K562 (cell line): ENCODE measurements around the gene LCN12. TPM values are rescaled to one million over a fixed set of nuclear protein-coding genes. Genes with fewer than 3 reads are reported as not detected.

Experiments
- ATAC-seq: fragments of 200-7000 bp; cut with Tn5 transposase; 3 replicates; pipeline ENCODE4 v1.9.1; 2020; ENCODE audit warnings: moderate library complexity
- BruUV-seq: library from RNA; stranded (reverse); fragments of 400-500 nt; replicated peaks from 2 replicates; lab custom pipeline; 2021; lab: Mats Ljungman, UMichigan
- CTCF ChIA-PET: fragments of 300-600 bp; formaldehyde crosslinking; extraction: SDS; loops from one replicate; lab custom pipeline; 2021; ENCODE audit warnings: low intra/inter-chr PET ratio; lab: Yijun Ruan, JAX
- POLR2A ChIA-PET: fragments of 300-600, 350-650 bp; sonication (Branson Sonifier 250); formaldehyde crosslinking; extraction: SDS; loops from one replicate; lab custom pipeline; 2021; ENCODE audit warnings: antibody characterized with exemption, inconsistent platforms; lab: Yijun Ruan, JAX
- DNase-seq, 4 experiments: peaks; one replicate each; pipeline versions ENCODE4 v3.0.0 to v3.0.0-alpha.2; 2011 to 2018; ENCODE audit warnings: low spot score in 3 of 4, mixed read lengths in 3 of 4; ENCODE audit errors: extremely low read depth in 1 of 4
- FAIRE-seq: peaks from 2 replicates; lab custom pipeline; 2011; peaks lifted over from hg19 to GRCh38; lab: Jason Lieb, UNC
- H2AFZ ChIP-seq: 2 replicates; pipeline ENCODE4 v1.6.0; 2011; ENCODE audit warnings: low read depth, low read length, control low read depth, inconsistent platforms
- H3K27ac ChIP-seq: fragments of 200-600 bp; 3 replicates; pipeline ENCODE4 v1.8.0; 2011; ENCODE audit warnings: low read depth, mild to moderate bottlenecking, control low read depth, inconsistent platforms, low read length, moderate library complexity, mixed read lengths; ENCODE audit errors: extremely low read depth
- H3K27me3 ChIP-seq, 2 experiments: fragments of 300-600 bp in 1 of 2; 2 replicates in 1 of 2; 3 replicates in 1 of 2; pipeline versions ENCODE4 v1.6.0 to v1.8.0; 2011; ENCODE audit warnings: inconsistent platforms in 2 of 2, low read length in 2 of 2, mild to moderate bottlenecking in 1 of 2, mixed read lengths in 1 of 2, moderate library complexity in 1 of 2; ENCODE audit not compliant: control insufficient read depth in 2 of 2, insufficient read depth in 2 of 2
- H3K36me3 ChIP-seq: fragments of 300-600 bp; 3 replicates; pipeline ENCODE4 v1.8.0; 2011; ENCODE audit warnings: mild to moderate bottlenecking, low read length, inconsistent platforms; ENCODE audit not compliant: control insufficient read depth, insufficient read depth
- H3K4me1 ChIP-seq, 2 experiments: fragments of 200-600 bp in 1 of 2; replicated peaks in 1 of 2; 2 replicates in 1 of 2; 3 replicates in 1 of 2; pipeline versions ENCODE4 v1.5.1 to v1.8.0; 2011; ENCODE audit warnings: inconsistent platforms in 2 of 2, low read length in 2 of 2, mild to moderate bottlenecking in 1 of 2, mixed read lengths in 1 of 2, moderate library complexity in 1 of 2; ENCODE audit not compliant: control insufficient read depth in 2 of 2, insufficient read depth in 2 of 2
- H3K4me2 ChIP-seq: 2 replicates; pipeline ENCODE4 v1.6.1; 2011; ENCODE audit warnings: low read length, control low read depth, inconsistent platforms, mixed read lengths; ENCODE audit not compliant: insufficient read depth
- H3K4me3 ChIP-seq: fragments of 200-600 bp; sonication (generic), shearing (Covaris generic); 2 replicates; pipeline ENCODE4 v1.5.1; 2016; ENCODE audit warnings: control low read depth, inconsistent platforms
- H3K79me2 ChIP-seq: fragments of 200-600 bp; 3 replicates; pipeline ENCODE4 v1.8.0; 2011; ENCODE audit warnings: low read length, inconsistent platforms; ENCODE audit not compliant: control insufficient read depth, insufficient read depth
- H3K9ac ChIP-seq, 2 experiments: 2 replicates each; pipeline versions ENCODE4 v1.6.0 to v1.6.1; 2011; ENCODE audit warnings: low read depth in 2 of 2, low read length in 2 of 2, control low read depth in 1 of 2, inconsistent platforms in 1 of 2, mild to moderate bottlenecking in 1 of 2, mixed read lengths in 1 of 2; ENCODE audit not compliant: insufficient read depth in 1 of 2
- H3K9me1 ChIP-seq: one replicate; pipeline ENCODE4 v1.6.0; 2011; ENCODE audit warnings: inconsistent platforms, mild to moderate bottlenecking, low read length, moderate library complexity; ENCODE audit not compliant: control insufficient read depth, insufficient read depth
- H3K9me3 ChIP-seq: replicated peaks from 2 replicates; pipeline ENCODE4 v1.5.1; 2011; ENCODE audit warnings: low read depth, low read length, inconsistent platforms; ENCODE audit not compliant: control insufficient read depth, insufficient read depth
- H4K20me1 ChIP-seq: replicated peaks from 2 replicates; pipeline ENCODE4 v1.6.1; 2011; ENCODE audit warnings: low read length, inconsistent platforms, mixed read lengths; ENCODE audit not compliant: control insufficient read depth, insufficient read depth
- CTCF ChIP-seq, 3 experiments: IDR thresholded peaks in 2 of 3; conservative IDR thresholded peaks in 1 of 3; 2 replicates each; pipeline ENCODE4 v1.5.1; 2011 to 2012; ENCODE audit warnings: low read length in 3 of 3, mild to moderate bottlenecking in 3 of 3, control low read depth in 2 of 3, improper control_type of control experiment in 1 of 3, inconsistent platforms in 1 of 3, low read depth in 1 of 3, mixed read lengths in 1 of 3, moderate library complexity in 1 of 3; ENCODE audit not compliant: insufficient read depth in 2 of 3
- HES1 ChIP-seq: fragments of 450-650 bp; IDR thresholded peaks from 2 replicates; pipeline ENCODE4 v1.6.1; 2016; ENCODE audit warnings: low read depth, mild to moderate bottlenecking, moderate library complexity
- POLR2G ChIP-seq: fragments of 200-400 bp; formaldehyde crosslinking; IDR thresholded peaks from 2 replicates; pipeline ENCODE4 v1.6.1; 2017; ENCODE audit warnings: low read depth, mild to moderate bottlenecking, antibody characterized with exemption, low read length, moderate library complexity
- STAT6 ChIP-seq: sonication (generic); formaldehyde crosslinking; IDR thresholded peaks from 2 replicates; pipeline ENCODE4 v1.8.1; 2023; ENCODE audit warnings: mild to moderate bottlenecking, missing genetic modification reagents
- TFE3 ChIP-seq: fragments of 450-650 bp; formaldehyde crosslinking; IDR thresholded peaks from 2 replicates; pipeline ENCODE4 v1.4.0; 2020; ENCODE audit warnings: mild to moderate bottlenecking, mixed read lengths
- WGBS: fragments of 100-300 bp; shearing (Covaris generic); methylation state at CpG from one replicate; pipeline ENCODE4 v1.1.6; 2016; ENCODE audit warnings: low coverage, mixed read lengths; ENCODE audit not compliant: insufficient coverage; ENCODE audit errors: missing lambda C conversion rate; 5-methylcytosine and 5-hydroxymethylcytosine counted together
- in situ Hi-C: fragments of 300-500 bp; cut with MboI; formaldehyde crosslinking; loops from 4 replicates; pipeline ENCODE4 v1.15.0; 2018; ENCODE audit warnings: inconsistent platforms, mixed read lengths
- intact Hi-C: fragments of 100-400 bp; cut with micrococcal nuclease; formaldehyde crosslinking; loops from 2 replicates; pipeline ENCODE4 v1.14.2; 2022
- polyA plus RNA-seq, 8 experiments: library from polyadenylated mRNA; depleted of rRNA in 4 of 8; stranded (reverse) in 5 of 8; unstranded in 3 of 8; fragments of >200 nt; fragmentation: Nextera tagmentation in 2 of 8; fragmentation: Illumina TruSeq in 1 of 8; extraction: Ambion mirVana in 2 of 8; extraction: Trizol in 1 of 8; gene quantifications; 2 replicates each; pipeline versions ENCODE4 v1.2.1 to v1.2.3, GENCODE V29; 2011 to 2014; ENCODE audit warnings: inconsistent platforms in 1 of 8, missing spikeins in 1 of 8
- total RNA-seq, 7 experiments: library from RNA; depleted of rRNA in 6 of 7; stranded (reverse); fragments of >200 nt in 6 of 7; fragmentation: Illumina TruSeq in 2 of 7; extraction: Trizol in 2 of 7; gene quantifications; 2 replicates each; pipeline versions ENCODE4 v1.2.1 to v1.2.3, GENCODE V29; 2011 to 2021; ENCODE audit warnings: low replicate concordance in 1 of 7

The LCN12 gene
- total and polyA plus RNA-seq, 9 of the 15 experiments (the other 6 are each of a cell fraction or from before 2014, with no cell fraction given) = 0.05 TPM; not detected in 8

- Histone ChIP-seq H3K27ac (no peak overlapping the region), H3K9ac (peak overlapping the region in 1 of 2 experiments; percentile 35; a peak in 1 of 4 replicates), H3K4me2 (no peak overlapping the region), H2AFZ (no peak overlapping the region), H4K20me1 (0 out of 2 replicates have a peak, but pooled peaks cover 4% of the 10 kb centered on the region), H3K27me3 (peaks cover 2 to 7% of the 10 kb centered on the region in 2 experiments; a peak in 3 of 5 replicates), H3K79me2 (no peaks in the 10 kb centered on the region), H3K4me1 (peaks cover 0 to 65% of the 10 kb centered on the region in 2 experiments; a peak in 4 of 5 replicates), H3K9me3 (no peaks in the 10 kb centered on the region), H3K36me3 (no peaks in the 10 kb centered on the region), H3K9me1 (no peaks in the 10 kb centered on the region), H3K4me3 (no peak overlapping the region)
- DNase-seq (no peak), ATAC-seq (no peak), FAIRE-seq (no peak)
- in situ Hi-C loops = no loop called here
- BruUV-seq = no TSS peak
- ChIA-PET POLR2A (interaction anchor here (0.6 kb wide), 1 partner anchor 33 kb away, joined by 4 read pairs; no protein-coding TSS in a partner anchor), CTCF (no interaction called here)
- 13% methylated on average over 16 of the region's 19 CpGs for WGBS
- intact Hi-C loops = no loop called here
- no peak for TF ChIP-seq HES1
- no peak for TF ChIP-seq TFE3 (CRISPR knock-in tag)
- no peak for TF ChIP-seq POLR2G
- no peak for TF ChIP-seq STAT6 (CRISPR knock-in tag)
- no peak for TF ChIP-seq CTCF (IDR thresholded peaks at IDR 0.05 in 2 of 3, conservative IDR thresholded peaks at IDR 0.05 in 1 of 3; ENCODE audit: insufficient read depth in 2 of 3, low read depth in 1 of 3, low read length in 3 of 3)
These were observed 1.7 kb downstream of the LCN12 start for GRCh38 chr9:136953771-136954269.
